Transverse colon (tissue), 4 donors: ENCODE results near the gene MASP1. TPM values are rescaled to one million over a fixed set of nuclear protein-coding genes. Genes with fewer than 3 reads are reported as not detected.

ENCODE experiments used
- DNase-seq: peaks from one replicate; pipeline ENCODE4 v3.0.0-alpha.2; 2019
- H3K27ac ChIP-seq, 4 donors: fragments of 200-600 bp; sonication (generic); 2 replicates each; pipeline ENCODE4 v1.5.1; 2016 to 2018; ENCODE audit warnings: inconsistent platforms in 4 of 4
- H3K27me3 ChIP-seq: fragments of 200-600 bp; sonication (generic); 2 replicates; pipeline ENCODE4 v1.5.1; 2017; ENCODE audit warnings: inconsistent platforms
- H3K36me3 ChIP-seq, 4 donors: fragments of 200-600 bp; sonication (generic); 2 replicates each; pipeline ENCODE4 v1.5.1; 2017 to 2019; ENCODE audit warnings: inconsistent platforms in 4 of 4
- H3K4me1 ChIP-seq, 4 donors: fragments of 200-600 bp; sonication (generic); 2 replicates each; pipeline ENCODE4 v1.5.1; 2017 to 2020; ENCODE audit warnings: inconsistent platforms in 4 of 4
- H3K4me3 ChIP-seq, 4 donors: fragments of 200-600 bp; sonication (generic); 1 replicate in 1 of 4; 2 replicates in 3 of 4; pipeline versions ENCODE4 v1.5.1 to v1.6.1; 2017 to 2019; ENCODE audit warnings: inconsistent platforms in 4 of 4
- H3K9me3 ChIP-seq, 2 donors: fragments of 200-600 bp; sonication (generic); 2 replicates each; pipeline ENCODE4 v1.5.1; 2017 to 2019; ENCODE audit warnings: inconsistent platforms in 2 of 2
- CTCF ChIP-seq, 5 experiments: fragments of 200-600 bp in 3 of 5; fragments of 450-650 bp in 2 of 5; sonication (generic) in 3 of 5; IDR thresholded peaks; 1 replicate in 2 of 5; 2 replicates in 3 of 5; pipeline ENCODE4 v1.5.1; 2016 to 2017; ENCODE audit warnings: antibody characterized with exemption in 5 of 5, inconsistent platforms in 3 of 5, mild to moderate bottlenecking in 2 of 5, moderate library complexity in 1 of 5
- EP300 ChIP-seq: sonication (generic); formaldehyde crosslinking; IDR thresholded peaks from one replicate; pipeline ENCODE4 v1.6.1; 2017; ENCODE audit warnings: antibody characterized with exemption, low read depth
- POLR2A ChIP-seq: fragments of 450-650 bp; IDR thresholded peaks from one replicate; pipeline ENCODE4 v1.6.1; 2016; ENCODE audit warnings: antibody characterized with exemption, mild to moderate bottlenecking, moderate library complexity
- POLR2AphosphoS5 ChIP-seq, 3 donors: sonication (generic); formaldehyde crosslinking; IDR thresholded peaks; one replicate each; pipeline ENCODE4 v1.6.1; 2016; ENCODE audit warnings: antibody characterized with exemption in 3 of 3
- WGBS, 2 donors: methylation state at CpG; one replicate each; pipeline ENCODE4 v1.1.5; 2018; ENCODE audit warnings: low coverage in 1 of 2; 5-methylcytosine and 5-hydroxymethylcytosine counted together
- in situ Hi-C, 4 donors: fragments of 200-750 bp; cut with MboI; loops; one replicate each; pipeline versions ENCODE4 v1.15.0 to v1.15.1; 2017; ENCODE audit warnings: low sequenced_read_pairs in 3 of 4, low pct_ligation_motif_present in 1 of 4, low pct_unique_long_range_greater_than_20kb in 1 of 4
- intact Hi-C: fragments of 100-400 bp; cut with DNase I; formaldehyde crosslinking; loops from one replicate; pipeline ENCODE4 v1.15.1; 2023; ENCODE audit warnings: low total_unique reads
- total RNA-seq, 4 donors: library from RNA; depleted of rRNA; stranded (reverse); fragments of >200 nt; gene quantifications; one replicate each; pipeline ENCODE4 v1.1.0, GENCODE V29; 2016

Gene MASP1
- total RNA-seq, 4 donors from 2014 or later: 4.5 to 45.2 (median 13.9) TPM

- no peak overlapping the region for H3K4me3 ChIP-seq
- no peaks in the 10 kb centered on the region for H3K27me3 ChIP-seq
- no peaks in the 10 kb centered on the region for H3K36me3 ChIP-seq
- no peaks in the 10 kb centered on the region for H3K4me1 ChIP-seq
- no peak overlapping the region for H3K27ac ChIP-seq
- in situ Hi-C loops: no loop called here
- no peak for DNase-seq
- intact Hi-C loops: no loop called here
- no peak for TF ChIP-seq POLR2A
- no peak for TF ChIP-seq EP300
- no peak for TF ChIP-seq POLR2AphosphoS5 (IDR thresholded peaks at IDR 0.05)
- no peak for TF ChIP-seq CTCF (IDR thresholded peaks at IDR 0.05)
- H3K9me3 ChIP-seq: no peaks in the 10 kb centered on the region
- WGBS, 2 donors: 25% methylated on average over 1 of the region's 1 CpG; no CpG with 5 or more reads in 1 of the 2 donors
Measured at GRCh38 chr3:187255314-187255713, 36.2 kb downstream of the MASP1 start.

GRCh38 chr3:187252311-187252710 is 39.2 kb downstream of the MASP1 start:
- TF ChIP-seq EP300 (no peak), CTCF (IDR thresholded peaks at IDR 0.05) (no peak), POLR2AphosphoS5 (IDR thresholded peaks at IDR 0.05) (no peak), POLR2A (no peak)
- Histone ChIP-seq H3K9me3 (no peaks in the 10 kb centered on the region), H3K27ac (no peak overlapping the region), H3K4me1 (no peaks in the 10 kb centered on the region), H3K36me3 (no peaks in the 10 kb centered on the region), H3K4me3 (no peak overlapping the region), H3K27me3 (no peaks in the 10 kb centered on the region)
- intact Hi-C loops: no loop called here
- no peak for DNase-seq
- in situ Hi-C loops: no loop called here
- 81 to 87% methylated on average over 3 to 4 of the region's 4 CpGs for WGBS, 2 donors

DNA sequence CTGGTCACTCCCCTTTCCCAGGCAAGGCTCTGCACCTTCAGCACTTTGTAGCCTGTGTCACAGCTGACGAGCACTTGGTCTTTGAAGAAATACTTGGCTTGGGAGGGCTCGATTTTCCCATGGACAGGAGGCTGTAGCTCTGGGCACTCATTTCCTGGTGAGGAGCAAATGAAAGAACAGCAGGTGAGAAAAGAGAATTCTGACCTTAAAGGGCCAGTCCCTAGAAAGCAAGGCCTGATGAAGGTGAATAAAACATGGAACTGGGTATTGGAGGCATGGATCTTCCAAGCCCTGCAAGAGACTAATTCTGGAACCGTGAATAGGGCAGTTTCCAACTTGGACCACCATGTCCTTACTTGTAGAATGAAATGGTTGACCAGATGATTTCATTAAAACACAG is 39.9 kb downstream of the MASP1 start:
- DNase-seq: no peak
- no peak overlapping the region for H3K4me3 ChIP-seq
- H3K27ac ChIP-seq: no peak overlapping the region
- intact Hi-C loops (no loop called here), in situ Hi-C loops (no loop called here)
- no peaks in the 10 kb centered on the region for H3K36me3 ChIP-seq
- TF ChIP-seq EP300 (no peak), CTCF (IDR thresholded peaks at IDR 0.05) (no peak), POLR2A (no peak)
- no peaks in the 10 kb centered on the region for H3K9me3 ChIP-seq
- no peaks in the 10 kb centered on the region for H3K27me3 ChIP-seq
- 50 to 61% methylated on average over 1 to 3 of the region's 3 CpGs for WGBS, 2 donors
- H3K4me1 ChIP-seq: no peaks in the 10 kb centered on the region

DNA sequence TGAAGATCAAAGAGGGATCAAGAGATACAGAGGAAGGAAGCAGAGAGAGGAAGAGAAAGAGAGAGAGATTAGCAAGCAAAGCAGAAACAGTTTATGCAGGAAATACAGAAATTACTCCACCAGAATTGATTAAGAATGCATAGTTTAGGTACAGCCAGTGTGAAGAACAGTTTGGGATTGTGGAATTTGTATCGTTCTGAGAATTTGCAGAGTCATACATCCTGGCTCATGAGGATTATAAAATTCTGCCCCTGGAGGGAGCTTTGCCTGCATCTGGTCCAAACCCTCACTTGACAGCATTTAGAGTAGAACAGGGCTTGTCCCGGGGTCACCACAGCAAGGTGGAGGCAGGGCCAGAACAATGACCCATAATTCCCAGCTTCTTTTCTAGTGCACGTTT is 44.1 kb downstream of the MASP1 start:
- Histone ChIP-seq H3K9me3 (no peaks in the 10 kb centered on the region), H3K4me3 (no peak overlapping the region), H3K27ac (no peak overlapping the region), H3K36me3 (no peaks in the 10 kb centered on the region), H3K4me1 (no peaks in the 10 kb centered on the region), H3K27me3 (no peaks in the 10 kb centered on the region)
- WGBS, 2 donors: 50% methylated on average over 3 of the region's 3 CpGs; no CpG with 5 or more reads in 1 of the 2 donors
- in situ Hi-C loops (no loop called here), intact Hi-C loops (no loop called here)
- no peak for TF ChIP-seq EP300
- TF ChIP-seq POLR2A: no peak
- TF ChIP-seq POLR2AphosphoS5 (IDR thresholded peaks at IDR 0.05): no peak
- no peak for TF ChIP-seq CTCF (IDR thresholded peaks at IDR 0.05)
- DNase-seq: no peak
